ENCODE data around the gene PARP11.
A peak's percentile ranks its signal among the peaks of the same experiment; 100 is the strongest.

Gene PARP11, protein sequence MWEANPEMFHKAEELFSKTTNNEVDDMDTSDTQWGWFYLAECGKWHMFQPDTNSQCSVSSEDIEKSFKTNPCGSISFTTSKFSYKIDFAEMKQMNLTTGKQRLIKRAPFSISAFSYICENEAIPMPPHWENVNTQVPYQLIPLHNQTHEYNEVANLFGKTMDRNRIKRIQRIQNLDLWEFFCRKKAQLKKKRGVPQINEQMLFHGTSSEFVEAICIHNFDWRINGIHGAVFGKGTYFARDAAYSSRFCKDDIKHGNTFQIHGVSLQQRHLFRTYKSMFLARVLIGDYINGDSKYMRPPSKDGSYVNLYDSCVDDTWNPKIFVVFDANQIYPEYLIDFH

DNA sequence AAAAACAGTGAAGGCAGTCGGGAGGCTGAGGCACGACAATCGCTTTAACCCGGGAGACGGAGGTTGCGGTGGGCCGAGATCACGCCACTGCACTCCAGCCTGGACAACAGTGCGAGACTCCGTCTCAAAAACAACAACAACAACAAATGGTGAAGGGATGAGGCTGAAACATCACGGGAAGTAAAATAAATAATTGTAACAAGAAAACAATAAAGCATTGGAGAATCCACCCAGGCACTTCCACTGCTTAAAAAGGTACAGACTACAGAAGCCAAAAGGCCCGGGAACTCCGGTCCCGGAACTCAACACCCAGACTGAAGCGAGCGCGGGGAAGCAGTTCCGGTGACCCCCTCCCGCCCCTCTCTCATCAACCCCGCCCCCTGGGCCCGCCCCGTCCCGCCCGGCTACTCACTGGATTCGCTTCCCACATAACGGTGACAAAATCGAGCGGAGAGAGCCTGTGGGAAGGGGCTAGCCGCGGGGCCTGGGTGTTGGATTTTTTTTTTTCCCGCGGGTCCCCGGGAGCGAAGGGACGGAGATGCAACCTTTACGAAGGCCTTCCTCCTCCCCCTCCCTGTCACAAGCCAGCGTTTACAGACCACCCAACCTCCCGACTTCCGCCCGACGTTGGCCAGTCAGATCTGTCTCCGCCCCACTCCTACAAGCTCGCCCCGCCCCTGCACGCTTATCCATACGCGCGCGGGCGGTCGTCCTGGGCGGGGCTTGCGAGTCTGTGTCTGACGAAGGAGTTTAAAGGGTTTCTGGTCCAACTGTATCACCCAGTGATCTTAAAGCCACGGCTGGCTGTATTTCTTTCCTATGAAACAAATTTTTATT, at the start of gene PARP11:
Gene PARP11 (minus strand): TSS at position 600 of the 837 bp plus-strand sequence. CDS start 170 bp downstream, at position 430.
- DNase-seq = peak; percentile 95

DNA sequence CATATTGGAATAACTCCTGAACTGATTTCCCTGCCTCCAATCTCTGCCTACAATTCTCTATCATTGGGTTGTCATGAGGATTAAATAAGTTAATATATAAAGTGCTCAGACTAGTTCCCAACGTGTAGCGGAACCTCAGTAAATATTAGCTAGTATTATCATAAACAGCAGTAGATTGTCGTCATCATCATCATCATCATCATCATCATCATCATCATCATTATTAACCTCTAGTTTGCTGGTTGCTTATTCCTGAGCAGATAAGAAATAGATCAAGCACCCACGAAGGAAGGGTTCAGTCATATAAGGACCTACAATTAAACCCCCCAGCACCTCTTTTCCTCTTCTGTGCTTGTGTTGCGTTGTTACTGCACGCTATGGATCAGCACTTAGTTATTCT, 48.8 kb upstream of the PARP11 start:
- DNase-seq = no peak

DNA sequence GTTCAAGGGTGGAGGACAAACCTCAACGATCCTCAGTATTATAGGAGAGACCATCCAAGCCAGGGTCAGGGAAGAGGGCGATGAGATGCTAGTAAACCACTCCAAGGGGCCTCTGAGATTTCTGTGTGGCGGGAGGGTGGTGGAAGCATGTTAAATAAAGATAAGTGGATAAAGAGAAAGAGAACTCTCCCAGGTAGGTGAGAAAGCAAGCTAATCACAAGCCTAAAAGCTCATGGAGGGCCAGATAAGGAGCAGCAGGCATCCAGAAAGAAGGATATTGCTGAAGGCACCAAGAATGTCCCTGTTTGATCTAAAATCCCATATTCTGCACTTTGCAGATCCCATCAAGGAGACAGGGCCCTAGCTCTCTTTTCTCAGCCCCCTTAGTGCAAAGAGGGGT, 48.3 kb upstream of the PARP11 start:
- DNase-seq = no peak

DNA sequence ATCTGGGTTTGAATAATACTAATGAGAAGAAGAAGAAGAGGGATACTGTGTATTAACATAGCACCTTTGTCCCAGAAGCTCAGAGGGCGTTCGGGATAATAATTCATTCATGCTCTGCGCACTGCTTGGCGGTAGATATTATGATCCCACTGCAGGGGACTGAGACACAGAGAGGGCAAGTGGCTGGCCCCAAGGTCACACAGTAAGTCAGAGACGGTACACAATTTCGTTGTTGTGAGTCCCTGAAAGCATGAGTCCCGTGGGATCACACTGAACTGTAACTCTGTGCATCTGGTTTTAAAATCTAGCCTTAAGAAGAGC, 47.9 kb upstream of the PARP11 start:
- no peak for DNase-seq

DNA sequence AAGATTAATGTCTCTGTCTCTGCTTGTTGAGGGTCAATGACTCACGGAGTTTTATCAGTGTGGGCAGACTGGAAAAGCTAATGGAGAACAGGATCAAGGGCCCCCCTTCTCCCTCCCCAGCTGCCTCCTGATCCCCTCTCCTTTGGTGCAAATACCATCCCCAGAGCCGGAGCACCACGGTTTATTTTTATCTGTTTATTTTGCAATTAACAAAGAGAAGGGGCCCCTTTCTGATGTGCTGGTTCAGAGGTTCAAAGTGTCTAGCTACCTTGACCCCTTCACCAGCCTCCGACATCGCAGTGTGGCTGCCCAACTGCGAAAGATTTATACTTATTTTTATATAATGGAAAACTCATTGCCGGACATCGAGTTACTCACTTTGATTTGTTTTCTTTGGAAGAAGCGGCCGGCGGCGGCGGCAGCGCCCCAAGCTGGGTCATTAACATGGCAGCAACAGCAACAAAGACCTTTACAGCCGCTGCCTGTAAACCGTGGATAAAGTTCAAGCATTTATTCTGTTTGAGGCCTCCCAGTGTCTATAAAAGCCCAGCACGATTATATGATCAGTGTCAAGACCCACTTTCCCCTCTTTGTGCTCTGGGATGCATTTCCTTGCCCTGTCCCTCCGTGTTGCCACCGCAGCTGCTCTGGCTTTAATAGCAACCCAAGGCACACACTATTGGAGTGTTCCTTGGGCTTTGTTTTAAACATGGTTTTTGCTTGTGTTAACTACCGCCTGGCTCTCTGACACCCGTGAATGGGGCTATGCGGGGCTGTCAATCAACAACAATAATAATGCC, 47.4 kb upstream of the PARP11 start:
- DNase-seq = no peak

DNA sequence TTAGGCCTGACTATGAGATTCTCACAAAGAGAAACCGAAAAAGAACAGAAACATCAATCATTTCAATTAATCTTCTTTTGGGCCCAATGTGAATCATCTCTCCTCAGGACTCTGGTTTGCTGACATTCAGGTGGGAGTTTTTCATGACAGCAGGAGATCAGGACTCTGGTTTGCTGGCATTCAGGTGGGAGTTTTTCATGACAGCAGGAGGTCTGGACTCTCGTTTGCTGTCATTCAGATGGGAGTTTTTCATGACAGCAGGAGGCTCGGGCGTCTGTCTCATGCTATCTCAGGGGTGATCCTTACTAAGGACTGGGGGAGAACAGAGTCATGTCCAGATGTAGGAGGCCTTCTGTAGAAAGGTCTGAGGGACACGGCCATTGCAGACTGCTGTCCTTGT, 40.1 kb upstream of the PARP11 start:
- DNase-seq = no peak

DNA sequence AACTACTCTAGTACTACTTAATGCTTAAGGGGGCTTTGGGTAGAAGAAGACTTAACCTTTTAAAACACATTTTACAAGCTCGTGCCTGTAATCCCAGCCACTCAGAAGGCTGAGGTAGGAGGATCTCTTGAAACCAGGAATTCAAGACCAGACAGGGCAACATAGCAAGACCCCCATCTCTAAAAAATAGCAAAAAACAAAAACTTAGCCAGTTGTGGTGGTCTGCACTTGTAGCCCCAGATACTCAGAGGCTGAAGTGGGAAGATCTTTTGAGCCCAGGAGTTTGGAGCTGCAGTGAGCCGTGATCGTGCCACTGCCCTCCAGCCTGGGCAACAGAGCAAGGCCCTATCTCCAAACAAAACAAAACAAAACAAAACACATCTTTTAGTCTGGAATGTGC, 39.7 kb upstream of the PARP11 start:
- DNase-seq = no peak

DNA sequence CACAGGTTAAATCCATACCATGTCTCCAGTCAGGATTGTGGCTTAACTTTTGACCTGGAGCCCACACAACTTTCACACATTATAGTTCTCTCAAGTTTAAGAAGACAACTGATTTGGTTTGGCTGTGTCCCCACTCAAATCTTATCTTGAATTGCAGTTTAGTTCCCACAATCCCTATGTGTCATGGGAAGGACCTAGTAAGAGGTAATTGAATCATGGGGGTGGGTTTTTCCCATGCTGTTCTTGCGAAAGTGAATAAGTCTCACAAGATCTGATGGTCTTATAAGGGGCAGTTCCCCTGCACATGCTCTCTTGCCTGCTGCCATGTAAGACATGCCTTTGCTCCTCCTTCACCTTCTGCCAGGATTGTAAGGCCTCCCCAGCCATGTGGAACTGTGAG, 38.2 kb upstream of the PARP11 start:
- no peak for DNase-seq

DNA sequence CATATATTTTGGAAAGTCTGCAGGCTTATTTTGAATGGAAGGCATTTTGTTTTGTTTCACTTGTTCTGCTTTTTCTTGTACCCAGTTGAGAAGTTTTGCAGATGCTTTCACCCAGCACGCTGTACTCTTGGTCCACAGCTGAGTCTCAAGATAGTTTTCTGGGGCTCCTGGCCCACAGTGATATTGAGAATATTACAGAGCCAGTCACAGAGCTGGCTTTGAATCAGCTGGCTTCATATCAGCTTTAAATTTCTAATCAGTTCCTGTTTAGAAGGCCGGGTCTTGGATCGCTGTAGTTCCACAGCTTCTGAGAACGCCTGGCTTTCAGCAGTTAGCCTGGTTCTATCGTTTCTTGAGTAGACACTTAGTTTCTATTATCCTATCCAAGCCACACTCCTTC, 32.5 kb upstream of the PARP11 start:
- DNase-seq = no peak

DNA sequence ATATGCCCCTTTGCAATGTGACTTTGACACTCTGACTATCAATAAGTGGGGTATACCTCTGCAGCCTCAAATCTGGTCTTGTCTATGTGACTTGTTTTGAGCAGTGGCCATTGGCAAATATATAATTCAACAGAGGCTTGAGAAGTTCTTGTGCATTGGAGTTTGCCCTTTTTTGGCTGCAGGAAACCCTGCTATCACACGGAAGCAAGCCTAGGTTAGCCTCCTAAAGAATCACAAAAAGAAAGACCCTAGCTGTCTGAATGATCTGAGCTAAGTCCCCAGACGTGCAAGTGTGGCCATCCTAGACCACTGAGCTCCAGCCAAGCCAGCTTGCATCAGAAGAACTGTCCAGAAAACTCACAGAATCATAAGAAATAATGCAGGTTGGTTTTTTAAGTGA, 31.8 kb upstream of the PARP11 start:
- DNase-seq = no peak

DNA sequence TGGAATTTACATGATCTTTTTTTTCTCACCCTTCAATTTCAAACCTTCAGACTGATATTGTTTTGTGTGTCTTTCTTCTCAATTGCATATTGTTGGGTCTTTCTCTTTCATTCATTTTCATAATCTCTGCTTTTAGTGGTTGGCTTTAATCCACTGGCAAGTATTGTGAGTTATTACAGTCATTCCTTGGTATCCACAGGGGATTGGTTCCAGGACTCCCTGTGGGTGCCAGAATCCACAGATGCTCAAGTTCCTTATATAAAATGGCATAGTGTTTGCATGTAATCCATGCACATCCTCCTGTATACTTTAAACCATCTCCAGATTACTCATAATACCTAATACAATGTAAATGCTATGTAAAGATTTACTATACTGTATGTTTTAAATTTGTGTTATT, 29.7 kb upstream of the PARP11 start:
- DNase-seq = no peak

DNA sequence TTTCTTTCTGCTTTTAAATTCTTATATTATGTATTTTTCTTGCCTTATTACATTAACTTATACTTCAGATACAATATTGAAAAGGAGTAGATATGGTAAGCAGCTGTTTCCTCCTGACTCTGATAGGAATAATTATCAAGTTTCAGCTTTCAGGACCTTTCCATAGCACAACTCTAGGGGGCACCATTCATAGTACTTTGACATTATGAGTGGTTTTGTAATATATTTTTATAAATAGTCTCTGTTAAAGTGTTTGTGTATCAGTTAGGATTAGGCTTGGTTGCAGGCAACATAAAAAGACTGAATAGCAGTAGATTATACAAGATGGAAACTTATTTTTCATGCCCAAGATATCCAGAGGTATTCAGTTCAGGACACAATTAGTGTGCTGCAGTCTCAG, 27.9 kb upstream of the PARP11 start:
- no peak for DNase-seq

DNA sequence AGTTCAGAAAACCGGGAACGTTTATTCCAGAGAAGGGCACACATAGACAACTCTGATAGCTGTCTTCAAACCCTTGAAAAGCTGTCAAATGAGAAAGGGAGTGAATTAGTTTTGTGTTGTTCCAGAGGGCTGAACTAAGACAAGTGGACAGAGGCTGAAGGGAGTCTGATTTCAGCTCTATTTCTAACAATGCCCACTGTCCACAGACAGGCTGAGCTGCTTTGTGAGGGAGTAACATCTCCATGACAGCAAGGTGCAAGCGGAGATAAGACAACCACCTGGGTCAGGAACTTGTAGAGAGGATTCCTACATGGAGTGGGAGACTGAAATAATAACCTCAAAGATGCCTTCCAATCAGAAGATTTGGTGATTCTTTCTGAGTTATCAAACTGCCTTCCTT, 25.6 kb upstream of the PARP11 start:
- DNase-seq = no peak

DNA sequence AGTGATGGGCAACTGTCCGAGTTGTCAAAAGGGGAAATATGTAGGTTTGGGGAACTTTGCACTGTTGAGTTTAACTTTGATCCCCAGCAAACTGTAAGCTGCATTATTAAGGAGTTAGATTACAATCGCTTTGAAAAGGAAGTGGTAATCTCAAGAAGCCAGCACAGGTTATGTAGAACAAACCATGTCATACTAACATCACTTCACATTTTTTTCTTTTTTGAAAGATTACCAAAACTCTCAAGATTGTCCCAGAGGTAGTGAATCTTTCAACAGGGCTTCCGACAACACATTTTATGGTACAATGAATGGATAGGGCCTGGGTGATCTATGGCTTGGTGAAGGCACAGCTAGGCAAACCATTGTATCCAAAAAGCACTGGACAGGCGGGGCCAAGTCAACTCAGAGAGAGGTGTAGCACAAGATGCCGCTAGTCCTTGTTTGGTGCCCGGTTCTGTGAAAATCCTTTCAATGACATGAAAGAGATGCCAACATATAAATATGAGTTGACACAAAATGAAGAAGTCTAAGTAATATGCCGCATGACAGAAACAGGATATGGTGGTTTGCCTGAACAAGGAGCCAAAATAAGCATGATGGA, 24.3 kb upstream of the PARP11 start:
- DNase-seq = peak; percentile 37

DNA sequence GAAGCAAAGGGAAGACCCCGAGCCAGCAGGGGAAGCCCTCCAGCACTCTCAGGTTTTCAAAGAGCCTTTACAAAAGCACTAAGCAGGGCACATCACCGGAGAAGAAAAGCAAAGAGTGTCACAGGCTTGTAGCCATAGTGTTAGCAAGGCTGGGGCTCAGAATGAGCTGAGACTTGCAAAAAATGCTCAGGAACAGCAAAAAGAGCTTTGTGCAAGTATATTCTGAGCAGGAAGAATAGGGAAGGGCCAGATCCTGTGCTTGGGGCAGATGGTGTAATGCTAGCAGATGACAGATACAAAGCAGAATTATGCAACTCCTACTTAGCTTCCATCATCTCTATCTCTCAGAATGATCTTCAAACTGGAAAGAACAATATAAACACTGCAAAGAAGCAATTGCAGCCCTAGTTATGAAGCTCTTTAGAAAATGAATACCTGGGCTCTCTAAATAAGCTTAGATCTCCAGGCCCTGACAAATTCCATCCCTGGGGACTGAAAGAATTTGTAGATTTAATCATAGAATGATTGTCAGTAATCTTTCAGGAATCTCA, 23.7 kb upstream of the PARP11 start:
- peak; percentile 82 for DNase-seq

DNA sequence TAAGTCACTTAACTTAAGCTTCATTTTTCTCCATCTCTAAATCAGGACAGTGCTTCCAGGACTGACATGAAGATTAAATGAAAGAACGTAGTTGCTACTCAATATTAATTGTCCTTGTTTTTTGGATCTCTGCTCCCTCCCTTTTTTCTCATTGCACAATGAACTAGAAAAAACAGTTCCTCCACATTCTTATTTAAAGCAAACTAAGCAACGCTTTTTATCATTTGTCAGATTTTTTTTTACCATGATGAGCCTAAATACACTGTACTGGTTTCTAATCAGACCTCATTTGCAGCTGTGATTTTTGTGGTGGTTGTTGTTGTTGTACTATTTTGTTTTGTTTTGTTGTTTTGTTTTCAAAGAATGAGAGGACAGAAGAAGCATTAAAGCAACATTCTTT, 23.2 kb upstream of the PARP11 start:
- no peak for DNase-seq

DNA sequence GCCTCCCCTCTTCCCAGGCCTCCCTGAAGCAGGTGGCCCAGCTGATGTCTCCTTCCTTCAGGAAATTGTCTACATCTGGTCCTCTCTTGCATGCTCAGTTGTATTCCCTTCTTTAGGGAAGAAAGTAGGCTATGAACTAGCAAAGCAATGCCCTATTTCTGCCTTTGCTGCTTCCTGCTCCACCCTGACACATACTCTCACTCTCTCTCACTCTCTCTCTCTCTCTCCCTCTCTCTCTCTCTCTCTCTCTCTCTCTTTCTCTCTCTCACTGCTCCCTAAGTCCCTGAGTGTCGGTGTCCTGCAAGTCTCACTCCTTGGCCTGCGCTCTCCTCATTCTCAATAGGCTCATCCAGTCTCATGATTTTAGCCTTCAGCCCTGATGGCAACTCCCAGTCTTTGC, 19.4 kb upstream of the PARP11 start:
- no peak for DNase-seq

DNA sequence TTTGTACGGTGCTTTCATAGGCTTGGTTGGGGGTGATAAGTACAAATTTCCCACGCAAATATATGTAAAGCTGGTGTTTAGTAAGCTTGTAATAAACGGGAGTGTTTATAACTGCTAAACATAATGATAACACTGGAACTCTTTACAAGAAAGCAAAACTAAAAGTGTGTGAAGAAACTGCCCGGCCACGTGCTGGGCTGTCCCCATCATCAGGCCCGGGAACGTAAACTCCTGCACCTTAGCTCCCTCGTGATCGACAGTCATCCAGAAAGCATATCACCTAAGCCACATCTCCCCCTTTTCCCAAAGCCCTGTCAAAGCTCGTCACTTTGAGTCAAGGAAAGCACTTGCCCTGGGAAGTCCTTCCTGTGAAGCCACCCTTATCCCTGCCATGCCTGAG, 18.0 kb upstream of the PARP11 start:
- no peak for DNase-seq

DNA sequence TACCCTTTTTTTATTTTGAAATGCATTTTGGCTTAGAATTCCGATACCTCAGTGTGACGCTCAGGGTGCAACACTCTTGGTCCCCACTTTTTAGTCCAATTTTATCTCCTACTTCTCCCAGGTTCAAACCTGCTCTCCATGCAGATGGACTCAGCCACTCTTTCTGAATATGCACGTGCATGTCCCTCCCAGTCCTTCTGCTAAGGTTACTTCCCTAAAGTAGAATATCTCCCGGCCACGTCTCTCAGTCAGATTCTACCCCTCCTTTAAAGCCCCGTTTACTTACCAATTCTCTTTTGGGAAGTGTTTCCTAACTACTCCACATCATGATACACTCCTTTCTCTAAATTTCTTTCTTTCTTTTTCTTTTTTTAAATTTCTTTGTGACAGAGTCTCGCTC, 15.5 kb upstream of the PARP11 start:
- DNase-seq = peak; percentile 59

DNA sequence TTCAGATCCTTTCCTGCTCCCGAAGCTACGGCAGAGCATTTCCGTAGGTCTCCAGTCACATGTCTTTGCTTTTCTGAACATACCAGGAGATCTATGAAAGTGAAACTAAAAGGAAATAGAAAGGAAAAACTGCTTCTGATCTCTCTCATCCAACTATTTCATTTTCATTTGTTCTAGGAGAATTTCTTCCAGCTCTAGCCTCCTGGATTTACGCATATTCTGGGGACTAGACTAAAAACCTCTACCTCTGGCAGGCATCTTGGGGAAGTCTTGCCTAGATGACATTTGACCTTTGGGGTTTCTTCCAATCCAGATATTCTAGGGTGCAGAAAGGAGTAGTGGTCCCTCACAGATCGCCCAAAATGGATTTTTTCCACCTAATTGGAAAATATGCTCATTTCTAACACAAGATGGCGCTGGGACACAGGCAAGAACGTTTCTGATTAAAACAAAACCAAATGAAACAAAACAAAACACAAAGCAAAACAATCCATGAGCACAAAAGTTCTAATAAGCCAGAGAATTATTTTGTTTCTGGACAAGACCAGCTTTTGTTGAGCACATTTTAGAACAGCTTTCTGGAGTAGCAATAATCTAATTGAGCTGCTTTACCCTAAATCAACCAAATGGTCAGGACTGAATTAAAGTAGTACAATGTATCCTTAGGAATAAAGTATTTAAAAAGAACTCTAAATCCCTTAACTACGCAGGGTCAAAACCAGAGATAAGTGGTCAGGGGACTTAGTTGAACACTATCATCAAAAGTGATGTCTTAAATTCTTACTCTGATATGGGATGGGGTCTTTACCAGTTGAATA, 12.3 kb upstream of the PARP11 start:
- DNase-seq = peak; percentile 15

DNA sequence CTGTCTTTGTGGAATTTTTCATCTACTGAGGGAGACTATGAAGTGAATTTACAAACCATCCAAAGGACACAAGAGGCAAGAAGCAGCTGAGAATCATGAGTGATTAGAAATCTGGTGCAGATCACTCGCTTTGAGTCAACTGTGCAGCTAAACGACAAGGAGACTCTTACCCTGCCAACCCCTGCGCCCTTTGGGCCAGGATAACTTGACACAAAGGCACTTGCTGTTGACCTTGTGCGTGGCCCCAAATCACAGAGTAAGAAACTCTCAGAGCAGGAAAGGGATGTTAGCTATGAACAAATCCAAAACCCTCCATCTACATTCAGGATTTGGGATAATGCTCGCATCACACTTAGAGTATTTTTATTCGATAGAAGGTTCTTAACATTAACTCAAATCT, 11.5 kb upstream of the PARP11 start:
- no peak for DNase-seq

DNA sequence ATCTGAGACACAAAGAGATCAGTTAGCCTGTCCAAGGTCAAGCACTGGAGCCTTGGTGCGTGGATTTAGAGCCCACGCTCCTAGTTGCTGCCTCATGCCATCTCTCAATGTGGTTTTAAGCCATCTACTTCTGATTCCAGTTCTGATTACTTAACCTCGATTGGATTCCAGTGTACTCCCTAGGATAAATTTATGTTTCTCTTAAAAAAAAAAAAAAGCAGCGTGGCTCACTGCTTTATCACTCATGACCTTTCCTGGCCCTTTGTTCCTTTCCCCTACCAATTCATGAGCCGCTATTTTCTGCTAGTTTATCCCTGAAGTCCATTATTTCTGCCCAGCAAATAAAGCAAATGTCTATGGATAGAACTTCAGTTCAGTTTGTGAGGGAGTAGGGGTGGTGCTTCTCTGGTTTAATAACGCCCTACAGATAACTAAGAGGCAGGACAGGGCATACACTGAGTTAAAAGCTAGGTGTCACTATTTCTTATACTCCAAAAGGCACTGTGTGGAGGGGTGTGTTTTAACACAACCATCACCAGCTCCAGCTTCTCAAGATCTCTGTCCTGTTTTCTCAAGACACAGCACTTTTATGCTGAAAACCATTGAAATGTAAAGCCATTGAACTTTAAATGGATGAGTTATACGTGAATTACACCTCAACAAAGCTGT, 9.8 kb upstream of the PARP11 start:
- peak; percentile 34 for DNase-seq
